GM13977 (cell line): ENCODE data around the gene SHH.

Experiments used
- DNase-seq: peaks from one replicate; pipeline ENCODE4 v3.0.0; 2012; ENCODE audit warnings: low spot score
- CTCF ChIP-seq: IDR thresholded peaks from 2 replicates; pipeline ENCODE4 v1.5.1; 2012; ENCODE audit warnings: mild to moderate bottlenecking, control low read depth; ENCODE audit not compliant: insufficient read depth; ENCODE audit errors: extremely low read depth, missing control alignments
- in situ Hi-C: fragments of 300-500 bp; cut with MboI; formaldehyde crosslinking; loops from one replicate; pipeline ENCODE4 v1.12.0; 2022; ENCODE audit warnings: low sequenced_read_pairs, low pct_unique_long_range_greater_than_20kb, mixed read lengths, inconsistent platforms; ENCODE audit not compliant: unreplicated experiment

SHH gene

GRCh38 chr7:155792315-155792960 is 19.8 kb downstream of the SHH start:
- DNase-seq, result no peak
- in situ Hi-C loops, result loop anchor here (25.0 kb wide), 1 partner anchor 1220 kb away; the partner anchor contains the start of gene MNX1
- no peak for TF ChIP-seq CTCF

- TF ChIP-seq CTCF, result no peak
- in situ Hi-C loops, result loop anchor here (25.0 kb wide), 1 partner anchor 1220 kb away; the partner anchor contains the start of gene MNX1
- DNase-seq, result no peak
Observed at GRCh38 chr7:155791836-155792235, 20.4 kb downstream of the SHH start.

- no peak for TF ChIP-seq CTCF
- DNase-seq, result no peak
- in situ Hi-C loops, result loop anchor here (25.0 kb wide), 1 partner anchor 1221 kb away; the partner anchor contains the start of gene MNX1
Observed at GRCh38 chr7:155791214-155791737, 21.0 kb downstream of the SHH start.

GRCh38 chr7:155790666-155791065 is 21.6 kb downstream of the SHH start:
- no peak for TF ChIP-seq CTCF
- in situ Hi-C loops, result loop anchor here (25.0 kb wide), 1 partner anchor 1222 kb away; the partner anchor contains the start of gene MNX1
- no peak for DNase-seq

- in situ Hi-C loops, result loop anchor here (25.0 kb wide), 1 partner anchor 1223 kb away; the partner anchor contains the start of gene MNX1
- TF ChIP-seq CTCF, result no peak
- no peak for DNase-seq
Observed at GRCh38 chr7:155789001-155789725, 23.1 kb downstream of the SHH start.

GRCh38 chr7:155788616-155789000 is 23.7 kb downstream of the SHH start:
- no peak for DNase-seq
- in situ Hi-C loops, result loop anchor here (25.0 kb wide), 1 partner anchor 1224 kb away; the partner anchor contains the start of gene MNX1
- no peak for TF ChIP-seq CTCF
